Fibroblast of skin of back (primary cell): Measurements from ENCODE around the gene SLC7A5.
A peak's percentile ranks its signal among the peaks of the same experiment; 100 is the strongest.
"Not testable (repeated sequence)": the region's sequence is repeated elsewhere in the genome, so short reads cannot be mapped to it uniquely, and the experiment has no call there.

Experiments used
- DNase-seq: peaks from one replicate; pipeline ENCODE4 v3.0.0-alpha.2; 2013

SLC7A5 gene

GRCh38 chr16:87860553-87861299 is 8.6 kb downstream of the SLC7A5 start:
- DNase-seq: peak; percentile 75

GRCh38 chr16:87858151-87858993 is 10.9 kb downstream of the SLC7A5 start:
- DNase-seq: not testable (repeated sequence)

- peak; percentile 41 for DNase-seq
Observed at GRCh38 chr16:87856791-87857228, 12.5 kb downstream of the SLC7A5 start.

GRCh38 chr16:87855852-87856715 is 13.2 kb downstream of the SLC7A5 start:
- peak; percentile 43 for DNase-seq

- DNase-seq: no peak
Observed at GRCh38 chr16:87854907-87855683, 14.2 kb downstream of the SLC7A5 start.

- DNase-seq: no peak
Observed at GRCh38 chr16:87854053-87854906, 15.0 kb downstream of the SLC7A5 start.

- peak; percentile 95 for DNase-seq
Observed at GRCh38 chr16:87853411-87854052, 15.8 kb downstream of the SLC7A5 start.

- DNase-seq: no peak
Observed at GRCh38 chr16:87851601-87852000, 17.7 kb downstream of the SLC7A5 start.

- no peak for DNase-seq
Observed at GRCh38 chr16:87851141-87851587, 18.1 kb downstream of the SLC7A5 start.

GRCh38 chr16:87850009-87851006 is 19.0 kb downstream of the SLC7A5 start:
- DNase-seq: peak; percentile 48

- no peak for DNase-seq
Observed at GRCh38 chr16:87849419-87850008, 19.8 kb downstream of the SLC7A5 start.

GRCh38 chr16:87848676-87849345 is 20.5 kb downstream of the SLC7A5 start:
- no peak for DNase-seq

- no peak for DNase-seq
Observed at GRCh38 chr16:87847785-87848675, 21.3 kb downstream of the SLC7A5 start.

GRCh38 chr16:87847467-87847784 is 21.9 kb downstream of the SLC7A5 start:
- no peak for DNase-seq

GRCh38 chr16:87846705-87847466 is 22.4 kb downstream of the SLC7A5 start:
- no peak for DNase-seq
